Thyroid gland (tissue), 4 donors: ENCODE measurements around the gene ELOVL7. TPM values are rescaled to one million over a fixed set of nuclear protein-coding genes. Genes with fewer than 3 reads are reported as not detected.

Experiments used
- DNase-seq, 2 donors: peaks; one replicate each; pipeline ENCODE4 v3.0.0-alpha.2; 2019
- H3K27ac ChIP-seq, 3 donors: fragments of 200-600 bp; sonication (generic); 1 replicate in 2 of 3; 2 replicates in 1 of 3; pipeline ENCODE4 v1.5.1; 2016 to 2019; ENCODE audit warnings: mild to moderate bottlenecking in 1 of 3, moderate library complexity in 1 of 3
- H3K27me3 ChIP-seq: fragments of 200-600 bp; sonication (generic); one replicate; pipeline ENCODE4 v1.5.1; 2019
- H3K36me3 ChIP-seq, 2 donors: fragments of 200-600 bp; sonication (generic); one replicate each; pipeline ENCODE4 v1.5.1; 2016 to 2019
- H3K4me1 ChIP-seq, 2 donors: fragments of 200-600 bp; sonication (generic); one replicate each; pipeline ENCODE4 v1.5.1; 2017 to 2019
- H3K4me3 ChIP-seq, 3 donors: fragments of 200-600 bp; sonication (generic); replicated peaks in 1 of 3; 1 replicate in 2 of 3; 2 replicates in 1 of 3; pipeline ENCODE4 v1.5.1; 2016; ENCODE audit warnings: mild to moderate bottlenecking in 1 of 3
- H3K9me3 ChIP-seq: fragments of 200-600 bp; sonication (generic); one replicate; pipeline ENCODE4 v1.5.1; 2017
- POLR2A ChIP-seq, 2 donors: fragments of 450-650 bp; IDR thresholded peaks; one replicate each; pipeline ENCODE4 v1.6.1; 2017; ENCODE audit warnings: antibody characterized with exemption in 2 of 2, mild to moderate bottlenecking in 2 of 2, moderate library complexity in 1 of 2
- WGBS, 2 donors: methylation state at CpG; one replicate each; pipeline ENCODE4 v1.1.5; 2017; 5-methylcytosine and 5-hydroxymethylcytosine counted together
- intact Hi-C: fragments of 100-400 bp; cut with DNase I; formaldehyde crosslinking; loops from one replicate; pipeline ENCODE4 v1.15.1; 2023
- total RNA-seq, 4 donors: library from RNA; depleted of rRNA; stranded (reverse); fragments of >200 nt; gene quantifications; one replicate each; pipeline ENCODE4 v1.2.3, GENCODE V29; 2016
- TF ChIP-seq, protein P1 (sequence below), 6 experiments: fragments of 200-600 bp in 3 of 6; fragments of 450-650 bp in 3 of 6; sonication (generic) in 3 of 6; IDR thresholded peaks; one replicate each; pipeline ENCODE4 v1.5.1; 2016 to 2019; ENCODE audit warnings: antibody characterized with exemption in 6 of 6, mild to moderate bottlenecking in 2 of 6, inconsistent platforms in 1 of 6, moderate library complexity in 1 of 6

The ELOVL7 gene
- total RNA-seq, 4 donors from 2014 or later: 15.2 to 52.2 (median 22.7) TPM

DNA sequence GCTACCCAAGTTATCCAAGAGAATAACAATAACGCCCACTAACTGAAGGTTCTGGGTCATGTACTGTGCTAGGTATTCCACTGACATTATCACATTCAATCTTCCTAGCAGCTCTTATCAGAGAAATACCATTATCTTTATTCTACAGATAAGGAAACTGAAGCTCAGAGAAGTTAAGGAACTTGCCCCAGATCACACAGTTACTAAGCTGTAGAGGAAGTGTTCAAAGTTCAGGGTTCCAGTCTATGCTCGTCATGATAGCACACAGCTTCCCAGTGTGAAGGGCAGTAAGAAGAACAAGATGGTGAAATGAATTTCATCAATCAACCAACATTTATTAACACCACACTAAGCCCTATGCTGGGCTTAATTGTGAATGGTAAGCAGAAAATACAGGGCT lies 29.6 kb downstream of the ELOVL7 start:
- Histone ChIP-seq H3K4me1 (peaks cover 0 to 12% of the 10 kb centered on the region in 2 donors), H3K4me3 (no peak overlapping the region), H3K27ac (no peak overlapping the region), H3K36me3 (no peaks in the 10 kb centered on the region), H3K9me3 (no peaks in the 10 kb centered on the region), H3K27me3 (no peaks in the 10 kb centered on the region)
- DNase-seq: no peak
- TF ChIP-seq POLR2A (IDR thresholded peaks at IDR 0.05): no peak
- TF ChIP-seq, protein P1, sequence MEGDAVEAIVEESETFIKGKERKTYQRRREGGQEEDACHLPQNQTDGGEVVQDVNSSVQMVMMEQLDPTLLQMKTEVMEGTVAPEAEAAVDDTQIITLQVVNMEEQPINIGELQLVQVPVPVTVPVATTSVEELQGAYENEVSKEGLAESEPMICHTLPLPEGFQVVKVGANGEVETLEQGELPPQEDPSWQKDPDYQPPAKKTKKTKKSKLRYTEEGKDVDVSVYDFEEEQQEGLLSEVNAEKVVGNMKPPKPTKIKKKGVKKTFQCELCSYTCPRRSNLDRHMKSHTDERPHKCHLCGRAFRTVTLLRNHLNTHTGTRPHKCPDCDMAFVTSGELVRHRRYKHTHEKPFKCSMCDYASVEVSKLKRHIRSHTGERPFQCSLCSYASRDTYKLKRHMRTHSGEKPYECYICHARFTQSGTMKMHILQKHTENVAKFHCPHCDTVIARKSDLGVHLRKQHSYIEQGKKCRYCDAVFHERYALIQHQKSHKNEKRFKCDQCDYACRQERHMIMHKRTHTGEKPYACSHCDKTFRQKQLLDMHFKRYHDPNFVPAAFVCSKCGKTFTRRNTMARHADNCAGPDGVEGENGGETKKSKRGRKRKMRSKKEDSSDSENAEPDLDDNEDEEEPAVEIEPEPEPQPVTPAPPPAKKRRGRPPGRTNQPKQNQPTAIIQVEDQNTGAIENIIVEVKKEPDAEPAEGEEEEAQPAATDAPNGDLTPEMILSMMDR (IDR thresholded peaks at IDR 0.05): no peak
- intact Hi-C loops: no loop called here
- WGBS, 2 donors: 89 to 97% methylated on average over 2 of the region's 2 CpGs

DNA sequence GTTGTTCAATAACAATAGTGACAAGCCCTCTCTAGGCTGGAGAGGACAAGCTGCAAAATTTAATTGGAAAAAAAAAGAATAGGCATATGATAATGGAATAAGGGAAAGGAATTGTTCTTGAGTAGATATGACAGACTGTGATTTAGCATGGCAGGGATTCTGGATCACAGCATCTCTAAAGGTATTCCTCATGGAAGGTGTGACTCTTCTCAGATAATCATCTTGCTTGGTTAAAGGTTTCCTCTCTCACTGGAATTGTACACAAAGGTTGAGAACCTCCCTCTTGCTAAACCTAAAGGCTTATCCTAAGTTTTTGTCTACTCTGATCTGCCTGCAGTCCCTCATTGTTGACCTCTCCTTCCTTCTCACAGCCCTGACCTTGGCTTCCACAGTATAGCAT lies 31.6 kb downstream of the ELOVL7 start:
- Histone ChIP-seq H3K36me3 (no peaks in the 10 kb centered on the region), H3K9me3 (no peaks in the 10 kb centered on the region), H3K27me3 (no peaks in the 10 kb centered on the region), H3K4me1 (peaks cover 0 to 12% of the 10 kb centered on the region in 2 donors), H3K27ac (no peak overlapping the region), H3K4me3 (no peak overlapping the region)
- intact Hi-C loops: no loop called here
- TF ChIP-seq, protein P1 (IDR thresholded peaks at IDR 0.05): no peak
- no peak for TF ChIP-seq POLR2A (IDR thresholded peaks at IDR 0.05)
- no peak for DNase-seq

DNA sequence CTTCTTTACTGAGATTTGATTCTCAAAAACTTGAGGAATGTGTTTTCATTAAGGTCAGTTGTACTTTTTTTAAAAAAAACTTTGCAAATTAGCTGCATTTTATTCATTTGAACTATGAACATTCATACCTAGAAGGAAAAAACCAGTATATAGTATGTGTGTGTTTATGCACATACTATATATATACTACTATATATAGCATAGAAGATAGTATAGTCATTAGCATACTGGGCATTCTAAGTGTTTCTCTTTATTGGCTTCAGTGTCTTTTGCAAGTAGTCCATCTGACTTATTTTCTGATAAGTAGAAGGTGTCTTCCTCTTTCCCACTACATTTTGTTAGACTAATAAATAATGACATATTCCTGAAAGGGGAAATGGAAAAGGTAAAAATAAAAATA lies 33.0 kb downstream of the ELOVL7 start:
- Histone ChIP-seq H3K4me1 (peaks cover 0 to 12% of the 10 kb centered on the region in 2 donors), H3K36me3 (no peaks in the 10 kb centered on the region), H3K4me3 (no peak overlapping the region), H3K27me3 (no peaks in the 10 kb centered on the region), H3K27ac (no peak overlapping the region), H3K9me3 (no peaks in the 10 kb centered on the region)
- intact Hi-C loops: no loop called here
- no peak for DNase-seq
- TF ChIP-seq, protein P1 (IDR thresholded peaks at IDR 0.05): no peak
- no peak for TF ChIP-seq POLR2A (IDR thresholded peaks at IDR 0.05)

DNA sequence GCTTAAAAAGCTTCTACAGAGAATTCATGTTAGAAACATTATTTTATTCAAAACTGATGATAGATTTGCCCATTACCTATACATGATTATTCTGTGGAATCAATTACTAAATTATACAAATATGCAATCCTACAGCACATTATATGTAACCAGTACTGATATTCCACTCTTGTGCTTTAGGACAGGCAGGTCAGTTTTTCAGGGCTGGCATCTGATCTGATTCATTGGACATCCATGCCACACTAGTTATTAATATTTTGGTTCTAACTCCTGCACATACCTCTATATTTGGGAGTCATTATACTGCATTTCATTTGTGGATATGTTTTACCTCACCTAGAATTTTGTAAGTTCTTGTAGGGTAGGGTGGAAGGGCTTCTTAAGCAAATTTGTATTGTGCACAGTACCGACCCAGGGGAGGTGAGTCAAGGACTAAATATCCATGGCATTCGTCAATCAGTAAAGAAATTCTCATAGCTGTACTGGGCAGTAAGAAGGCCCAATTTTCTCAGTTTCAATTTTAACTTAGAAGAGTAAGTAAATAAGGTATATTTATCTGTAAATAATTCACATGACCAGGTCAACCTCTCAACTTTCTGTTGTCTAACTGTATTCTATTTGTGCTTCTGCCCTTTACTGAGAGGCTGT lies 33.5 kb downstream of the ELOVL7 start:
- H3K4me3 ChIP-seq: no peak overlapping the region
- WGBS, 2 donors: 85 to 90% methylated on average over 2 of the region's 2 CpGs
- no peak overlapping the region for H3K27ac ChIP-seq
- H3K27me3 ChIP-seq: no peaks in the 10 kb centered on the region
- DNase-seq: no peak
- TF ChIP-seq, protein P1 (IDR thresholded peaks at IDR 0.05): no peak
- TF ChIP-seq POLR2A (IDR thresholded peaks at IDR 0.05): no peak
- no peaks in the 10 kb centered on the region for H3K36me3 ChIP-seq
- peaks cover 0 to 12% of the 10 kb centered on the region in 2 donors for H3K4me1 ChIP-seq
- intact Hi-C loops: no loop called here
- no peaks in the 10 kb centered on the region for H3K9me3 ChIP-seq

DNA sequence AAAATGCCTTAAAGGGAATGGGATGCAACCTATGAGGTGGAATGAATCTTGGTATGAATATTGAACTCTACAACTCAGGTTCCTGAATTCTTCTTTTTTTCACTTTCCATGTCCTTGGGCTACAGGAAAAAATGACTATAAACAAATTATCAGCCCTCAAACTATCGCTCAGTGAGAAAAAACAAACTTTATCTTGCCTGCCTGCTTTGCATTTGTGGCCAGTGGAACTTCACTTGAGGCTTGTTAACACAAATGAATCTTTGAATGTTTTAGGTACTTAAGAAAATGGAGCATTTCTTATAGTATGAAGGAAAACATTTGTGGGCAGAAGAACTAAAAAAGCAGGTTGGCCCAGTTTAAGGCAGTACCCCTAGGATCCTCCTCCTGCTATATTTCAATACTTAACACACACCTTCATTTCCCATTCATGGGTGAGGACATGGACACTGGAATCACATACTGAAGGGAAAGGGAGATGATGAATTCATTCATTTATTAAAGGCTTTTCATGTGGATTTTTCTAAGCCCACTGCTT lies 34.1 kb downstream of the ELOVL7 start:
- TF ChIP-seq, protein P1 (IDR thresholded peaks at IDR 0.05): no peak
- TF ChIP-seq POLR2A (IDR thresholded peaks at IDR 0.05): no peak
- peaks cover 0 to 12% of the 10 kb centered on the region in 2 donors for H3K4me1 ChIP-seq
- WGBS, 2 donors: 72 to 81% methylated on average over 1 of the region's 1 CpG
- no peak for DNase-seq
- intact Hi-C loops: no loop called here
- H3K9me3 ChIP-seq: no peaks in the 10 kb centered on the region
- H3K27me3 ChIP-seq: no peaks in the 10 kb centered on the region
- H3K27ac ChIP-seq: no peak overlapping the region
- no peaks in the 10 kb centered on the region for H3K36me3 ChIP-seq
- H3K4me3 ChIP-seq: no peak overlapping the region
